HepG2 (cell line): Measurements from ENCODE around the gene ADAM19. TPM values are rescaled to one million over a fixed set of nuclear protein-coding genes. Genes with fewer than 3 reads are reported as not detected.

Experiments
- ELF4 ChIP-seq: sonication (generic); formaldehyde crosslinking; IDR thresholded peaks from 2 replicates; pipeline ENCODE4 v1.5.0; 2020; ENCODE audit warnings: missing genetic modification reagents, mild to moderate bottlenecking, moderate library complexity, borderline replicate concordance
- ESRRA ChIP-seq: sonication (generic); formaldehyde crosslinking; IDR thresholded peaks from 2 replicates; pipeline ENCODE4 v1.5.1; 2020; ENCODE audit warnings: mild to moderate bottlenecking, low read depth, missing genetic modification reagents
- ETV6 ChIP-seq: sonication (generic); formaldehyde crosslinking; conservative IDR thresholded peaks from 2 replicates; pipeline ENCODE4 v1.4.0; 2020; ENCODE audit warnings: missing genetic modification reagents
- FOXA1 ChIP-seq, 2 experiments: fragments of 450-650 bp in 1 of 2; sonication (generic) in 1 of 2; formaldehyde crosslinking in 1 of 2; IDR thresholded peaks; 2 replicates each; pipeline versions ENCODE4 v1.4.0 to v1.6.1; 2016 to 2020; ENCODE audit warnings: missing genetic modification reagents in 1 of 2
- FOXA3 ChIP-seq: IDR thresholded peaks from 2 replicates; pipeline ENCODE4 v1.6.1; 2016; ENCODE audit warnings: missing genetic modification reagents, missing compliant biosample characterization
- FOXJ3 ChIP-seq: sonication (generic); formaldehyde crosslinking; IDR thresholded peaks from 2 replicates; pipeline ENCODE4 v1.4.0; 2020; ENCODE audit warnings: missing genetic modification reagents, mild to moderate bottlenecking, borderline replicate concordance
- GATAD2A ChIP-seq: IDR thresholded peaks from 2 replicates; pipeline ENCODE4 v1.6.1; 2016
- HNF4A ChIP-seq: sonication (generic); formaldehyde crosslinking; IDR thresholded peaks from 2 replicates; pipeline ENCODE4 v1.4.0; 2020; ENCODE audit warnings: missing genetic modification reagents
- HOXA3 ChIP-seq: sonication (generic); formaldehyde crosslinking; IDR thresholded peaks from 2 replicates; pipeline ENCODE4 v1.5.0; 2020; ENCODE audit warnings: missing genetic modification reagents
- MAZ ChIP-seq, 2 experiments: sonication (generic) in 1 of 2; formaldehyde crosslinking in 1 of 2; IDR thresholded peaks; 2 replicates each; pipeline versions ENCODE4 v1.5.0 to v1.6.1; 2012 to 2020; ENCODE audit warnings: low read depth in 2 of 2, mild to moderate bottlenecking in 2 of 2, borderline replicate concordance in 1 of 2, improper control_type of control experiment in 1 of 2, low read length in 1 of 2, missing genetic modification reagents in 1 of 2, moderate library complexity in 1 of 2
- NR2F6 ChIP-seq, 2 experiments: IDR thresholded peaks; 2 replicates each; pipeline ENCODE4 v1.6.1; 2016; ENCODE audit warnings: antibody characterized with exemption in 1 of 2, mild to moderate bottlenecking in 1 of 2
- RBM22 ChIP-seq: fragments of 200-400 bp; formaldehyde crosslinking; optimal IDR thresholded peaks from 2 replicates; pipeline ENCODE3; 2017; ENCODE audit warnings: mild to moderate bottlenecking, low read length, moderate library complexity
- SP2 ChIP-seq: sonication (generic); formaldehyde crosslinking; IDR thresholded peaks from 2 replicates; pipeline ENCODE4 v1.5.1; 2020; ENCODE audit warnings: mild to moderate bottlenecking, missing genetic modification reagents
- ZFP82 ChIP-seq: sonication (generic); formaldehyde crosslinking; IDR thresholded peaks from 2 replicates; pipeline ENCODE4 v1.5.1; 2020; ENCODE audit warnings: mild to moderate bottlenecking, missing genetic modification reagents, borderline replicate concordance
- ZMYM4 ChIP-seq: sonication (generic); formaldehyde crosslinking; IDR thresholded peaks from 2 replicates; pipeline ENCODE4 v1.8.1; 2023; ENCODE audit warnings: mild to moderate bottlenecking, missing genetic modification reagents
- ZNF292 ChIP-seq: sonication (generic); formaldehyde crosslinking; IDR thresholded peaks from 2 replicates; pipeline ENCODE4 v1.8.1; 2022; ENCODE audit warnings: mild to moderate bottlenecking, low read depth, missing genetic modification reagents, borderline replicate concordance
- ZNF3 ChIP-seq: IDR thresholded peaks from 2 replicates; pipeline ENCODE4 v1.7.0; 2017; ENCODE audit warnings: inconsistent platforms
- ZNF30 ChIP-seq: sonication (generic); formaldehyde crosslinking; IDR thresholded peaks from 2 replicates; pipeline ENCODE4 v1.5.0; 2020; ENCODE audit warnings: mild to moderate bottlenecking, missing genetic modification reagents
- ZNF609 ChIP-seq: sonication (generic); formaldehyde crosslinking; IDR thresholded peaks from 2 replicates; pipeline ENCODE4 v1.4.0; 2020; ENCODE audit warnings: mild to moderate bottlenecking, missing genetic modification reagents, borderline replicate concordance
- ZNF629 ChIP-seq: sonication (generic); formaldehyde crosslinking; conservative IDR thresholded peaks from 2 replicates; pipeline ENCODE4 v1.5.0; 2020; ENCODE audit warnings: missing genetic modification reagents
- ZNF670 ChIP-seq: sonication (generic); formaldehyde crosslinking; IDR thresholded peaks from 2 replicates; pipeline ENCODE4 v1.8.0; 2022; ENCODE audit warnings: mild to moderate bottlenecking, missing genetic modification reagents, borderline replicate concordance
- ZNF724P ChIP-seq: sonication (generic); formaldehyde crosslinking; IDR thresholded peaks from 2 replicates; pipeline ENCODE4 v1.8.0; 2022; ENCODE audit warnings: missing genetic modification reagents, borderline replicate concordance
- ZNF788 ChIP-seq: sonication (generic); formaldehyde crosslinking; IDR thresholded peaks from 2 replicates; pipeline ENCODE4 v1.5.0; 2020; ENCODE audit warnings: mild to moderate bottlenecking, missing genetic modification reagents, borderline replicate concordance
- ZNF816 ChIP-seq: sonication (generic); formaldehyde crosslinking; IDR thresholded peaks from 2 replicates; pipeline ENCODE4 v1.8.0; 2022; ENCODE audit warnings: missing genetic modification reagents, mild to moderate bottlenecking, borderline replicate concordance
- polyA plus RNA-seq, 8 experiments: library from polyadenylated mRNA; depleted of rRNA in 3 of 8; stranded (reverse) in 7 of 8; unstranded in 1 of 8; fragments of >200 nt; fragmentation: Illumina TruSeq in 4 of 8; extraction: Trizol in 4 of 8; gene quantifications; 2 replicates each; pipeline versions ENCODE4 v1.2.1 to v1.2.3, GENCODE V29; 2011 to 2016; ENCODE audit warnings: low read depth in 4 of 8, missing spikeins in 1 of 8, mixed read lengths in 1 of 8; ENCODE audit not compliant: insufficient read depth in 1 of 8
- total RNA-seq, 5 experiments: library from RNA; depleted of rRNA; stranded (reverse); fragments of >200 nt; fragmentation: Illumina TruSeq; extraction: Trizol; gene quantifications; 2 replicates each; pipeline ENCODE4 v1.2.3, GENCODE V29; 2016; ENCODE audit warnings: low read depth in 1 of 5

The ADAM19 gene
- total and polyA plus RNA-seq, 2 of the 13 experiments (the other 11 are each of a cell fraction or from before 2014, with no cell fraction given): 0.38 to 0.74 TPM

- TF ChIP-seq RBM22: no peak
- no peak for TF ChIP-seq ZNF816 (CRISPR knock-in tag)
- TF ChIP-seq FOXA1 (IDR thresholded peaks at IDR 0.05): no peak
- peak; percentile 63; the same call in 1 of the 2 replicates for TF ChIP-seq FOXA1 (CRISPR knock-in tag; IDR thresholded peaks at IDR 0.05)
- peak; percentile 35; the same call in 1 of the 2 replicates for TF ChIP-seq ZMYM4 (CRISPR knock-in tag)
- TF ChIP-seq FOXA3 (CRISPR knock-in tag): peak; percentile 62
- no peak for TF ChIP-seq ZNF788 (CRISPR knock-in tag)
- peak; percentile 22; the same call in 1 of the 2 replicates for TF ChIP-seq HOXA3 (CRISPR knock-in tag)
- no peak for TF ChIP-seq SP2 (CRISPR knock-in tag)
- TF ChIP-seq ZNF3 (CRISPR knock-in tag): no peak
- no peak for TF ChIP-seq MAZ (IDR thresholded peaks at IDR 0.05; ENCODE audit: borderline replicate concordance, low read depth, low read length)
- no peak for TF ChIP-seq MAZ (CRISPR knock-in tag; IDR thresholded peaks at IDR 0.05; ENCODE audit: low read depth)
- 0 out of 2 replicates have a peak, but pooled peaks have one; percentile 12 for TF ChIP-seq ZNF292 (CRISPR knock-in tag)
- TF ChIP-seq ZNF629 (CRISPR knock-in tag): peak; percentile 91
- no peak for TF ChIP-seq ETV6 (CRISPR knock-in tag)
- no peak for TF ChIP-seq ZNF30 (CRISPR knock-in tag)
- TF ChIP-seq ZNF609 (CRISPR knock-in tag): peak; percentile 24; the same call in 1 of the 2 replicates
- TF ChIP-seq ESRRA: peak; percentile 30; the same call in 1 of the 2 replicates
- peak; percentile 27; the same call in 1 of the 2 replicates for TF ChIP-seq FOXJ3 (CRISPR knock-in tag)
- TF ChIP-seq ZNF724P (CRISPR knock-in tag): 0 out of 2 replicates have a peak, but pooled peaks have one; percentile 25
- TF ChIP-seq ZFP82 (CRISPR knock-in tag): no peak
- TF ChIP-seq HNF4A (CRISPR knock-in tag): peak; percentile 72
- TF ChIP-seq NR2F6 (IDR thresholded peaks at IDR 0.05): peak; percentile 30; the same call in 1 of the 2 replicates
- no peak for TF ChIP-seq NR2F6 (CRISPR knock-in tag; IDR thresholded peaks at IDR 0.05)
- no peak for TF ChIP-seq ELF4 (CRISPR knock-in tag)
- TF ChIP-seq GATAD2A (CRISPR knock-in tag): peak; percentile 25
- TF ChIP-seq ZNF670 (CRISPR knock-in tag): no peak
Observed at GRCh38 chr5:157479612-157480510, 95.7 kb downstream of the ADAM19 start (continued).
